ENCODE results near the gene DGKD.

- TF ChIP-seq SMARCC2 (IDR thresholded peaks at IDR 0.05; ENCODE audit: low read depth): no peak
- peak in 2 of 3 experiments; percentile 11 to 20; a peak in 2 of 6 replicates for TF ChIP-seq CTCF (IDR thresholded peaks at IDR 0.05 in 2 of 3, conservative IDR thresholded peaks at IDR 0.05 in 1 of 3; ENCODE audit: insufficient read depth in 2 of 3, low read depth in 1 of 3, low read length in 3 of 3)
- TF ChIP-seq ARNT (IDR thresholded peaks at IDR 0.05): no peak
- TF ChIP-seq PTRF (tag; IDR thresholded peaks at IDR 0.05): no peak
- TF ChIP-seq RBBP5 (IDR thresholded peaks at IDR 0.05; ENCODE audit: borderline replicate concordance, insufficient read depth, low read length, poor library complexity, severe bottlenecking): no peak
- no peak for TF ChIP-seq ZNF830 (CRISPR knock-in tag; IDR thresholded peaks at IDR 0.05)
- no peak for TF ChIP-seq ZNF174 (CRISPR knock-in tag; IDR thresholded peaks at IDR 0.05)
- TF ChIP-seq ZNF232 (CRISPR knock-in tag; IDR thresholded peaks at IDR 0.05): no peak
- TF ChIP-seq EZH2 (IDR thresholded peaks at IDR 0.05; ENCODE audit: borderline replicate concordance, low read depth, low read length): no peak
- no peak for TF ChIP-seq GTF3C2 (IDR thresholded peaks at IDR 0.05; ENCODE audit: borderline replicate concordance, extremely low read depth, insufficient read length)
- no peak for TF ChIP-seq POLR2AphosphoS2 (IDR thresholded peaks at IDR 0.05; ENCODE audit: low read length)
- no peak for TF ChIP-seq SIN3A (IDR thresholded peaks at IDR 0.05; ENCODE audit: borderline replicate concordance in 2 of 2, control insufficient read depth in 1 of 2, low read depth in 2 of 2, low read length in 2 of 2)
These were observed at the start of gene DGKD for GRCh38 chr2:233353769-233354499.
